Aorta (tissue), 4 donors: ENCODE results near the gene NETO1. TPM values are rescaled to one million over a fixed set of nuclear protein-coding genes. Genes with fewer than 3 reads are reported as not detected.

Source experiments
- microRNA-seq, 2 donors: library from miRNA; unstranded; fragments of <30 nt; microRNA quantifications; one replicate each; pipeline ENCODE4 v1.2.0, GENCODE V29; 2020
- polyA plus RNA-seq, 2 donors: library from polyadenylated mRNA; stranded (reverse); fragments of 200-250 nt; gene quantifications; one replicate each; pipeline ENCODE4 v1.2.3, GENCODE V29; 2013
- total RNA-seq, 2 donors: library from RNA; stranded (reverse); fragmentation: NEBNext Ultra II Directional; extraction: Animal tissue kit (Norgen Biotek cat#: 25700); gene quantifications; one replicate each; pipeline ENCODE4 v1.2.1, GENCODE V29; 2021
- donor health status: healthy with polysubstance abuse.
- donor health status: Bipolar disorder and iron deficiency.
- donor health status: DM: no; HTN: no; CAD: no.
- donor health status: DM: yes; HTN: yes; CAD: no.

The NETO1 gene
- total and polyA plus RNA-seq, 4 donors = 3.8 TPM; not detected in 3

Small RNA genes within 50 kb of the gene (microRNA-seq; reads per million reads assigned to microRNA genes)
- 0 reads per million in 2 donors for gene MIR548AV
